RWPE1 (cell line): ENCODE measurements around the gene AHDC1.

Experiments
- CTCF ChIA-PET: fragments of 350-600 bp; sonication (Branson Sonifier 250); formaldehyde crosslinking; extraction: SDS; loops from one replicate; lab custom pipeline; 2021; lab: Yijun Ruan, JAX
- POLR2A ChIA-PET: fragments of 400-600 bp; formaldehyde crosslinking; extraction: SDS; loops from one replicate; lab custom pipeline; 2020; ENCODE audit warnings: antibody characterized with exemption; ENCODE audit not compliant: low non-redundant PET; lab: Yijun Ruan, JAX
- DNase-seq: peaks from one replicate; pipeline ENCODE4 v3.0.0; 2012; ENCODE audit warnings: low spot score
- H3K27ac ChIP-seq: fragments of 450-650 bp; 2 replicates; pipeline ENCODE4 v1.5.1; 2017
- CTCF ChIP-seq: fragments of 450-650 bp; conservative IDR thresholded peaks from 2 replicates; pipeline ENCODE4 v1.5.1; 2017; ENCODE audit warnings: low read depth, mild to moderate bottlenecking

AHDC1 gene

GRCh38 chr1:27562534-27563340 is 41.2 kb downstream of the AHDC1 start:
- CTCF ChIA-PET = no interaction called here
- peak overlapping the region; percentile 98 for H3K27ac ChIP-seq
- no peak for DNase-seq
- POLR2A ChIA-PET = no interaction called here
- TF ChIP-seq CTCF = no peak

GRCh38 chr1:27562021-27562420 is 41.9 kb downstream of the AHDC1 start:
- peak overlapping the region; percentile 98 for H3K27ac ChIP-seq
- TF ChIP-seq CTCF = no peak
- ChIA-PET CTCF (no interaction called here), POLR2A (no interaction called here)
- no peak for DNase-seq

GRCh38 chr1:27561124-27561899 is 42.6 kb downstream of the AHDC1 start:
- peak overlapping the region; percentile 98 for H3K27ac ChIP-seq
- no peak for TF ChIP-seq CTCF
- ChIA-PET CTCF (no interaction called here), POLR2A (no interaction called here)
- no peak for DNase-seq

GRCh38 chr1:27560268-27561123 is 43.4 kb downstream of the AHDC1 start:
- peak overlapping the region; percentile 98 for H3K27ac ChIP-seq
- no peak for TF ChIP-seq CTCF
- ChIA-PET POLR2A (no interaction called here), CTCF (no interaction called here)
- no peak for DNase-seq

GRCh38 chr1:27559466-27560030 is 44.4 kb downstream of the AHDC1 start:
- CTCF ChIA-PET = interaction anchor here (0.6 to 4.4 kb wide), 3 partner anchors 10 to 1557 kb away, joined by 4 to 46 read pairs (median 6); no protein-coding TSS in a partner anchor
- H3K27ac ChIP-seq = peak overlapping the region; percentile 98
- POLR2A ChIA-PET = no interaction called here
- TF ChIP-seq CTCF = no peak
- DNase-seq = no peak
